HEK293 (cell line): ENCODE results near the gene ATP2C1.

ENCODE experiments used
- MZF1 ChIP-seq: fragments of 450-650 bp; formaldehyde crosslinking; IDR thresholded peaks from 2 replicates; pipeline ENCODE4 v1.5.1; 2017; ENCODE audit warnings: missing biosample characterization, missing genetic modification characterization, borderline replicate concordance
- ZBTB49 ChIP-seq: fragments of 450-650 bp; formaldehyde crosslinking; IDR thresholded peaks from 2 replicates; pipeline ENCODE4 v1.5.1; 2016; ENCODE audit warnings: missing biosample characterization, missing genetic modification characterization, low read depth
- ZNF239 ChIP-seq: fragments of 450-650 bp; formaldehyde crosslinking; IDR thresholded peaks from 2 replicates; pipeline ENCODE4 v1.5.1; 2016; ENCODE audit warnings: missing biosample characterization, missing genetic modification characterization
- ZNF626 ChIP-seq: fragments of 450-650 bp; sonication (Bioruptor Pico); formaldehyde crosslinking; IDR thresholded peaks from 2 replicates; pipeline ENCODE4 v1.5.1; 2018; ENCODE audit warnings: missing biosample characterization, missing genetic modification characterization, inconsistent platforms
- TF ChIP-seq, protein P1 (sequence below): fragments of 450-650 bp; formaldehyde crosslinking; IDR thresholded peaks from 2 replicates; pipeline ENCODE4 v1.5.1; 2016; ENCODE audit warnings: missing biosample characterization, missing genetic modification characterization
- TF ChIP-seq, protein P2 (sequence below): fragments of 450-650 bp; formaldehyde crosslinking; IDR thresholded peaks from 2 replicates; pipeline ENCODE4 v1.5.1; 2017; ENCODE audit warnings: missing biosample characterization, missing genetic modification characterization

DNA sequence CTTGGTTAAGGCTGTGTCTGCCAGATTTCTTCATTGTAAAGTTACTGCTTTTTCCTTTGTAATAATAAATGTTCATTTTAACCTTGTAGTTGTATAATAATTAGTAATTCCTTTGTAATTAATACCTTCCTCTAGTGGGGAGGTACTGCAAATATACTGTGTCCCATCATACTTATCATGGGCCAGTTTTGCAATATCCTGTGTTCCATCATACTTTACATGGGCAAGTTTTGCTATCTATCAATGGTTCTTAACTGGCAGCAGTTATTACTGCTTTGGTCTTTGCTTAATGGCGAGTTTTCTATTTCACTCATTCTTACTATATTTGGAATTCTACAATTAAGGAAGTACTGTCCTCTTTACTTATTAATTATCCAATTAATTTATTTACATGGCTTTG is 10.6 kb downstream of the ATP2C1 start:
- TF ChIP-seq, protein P1, sequence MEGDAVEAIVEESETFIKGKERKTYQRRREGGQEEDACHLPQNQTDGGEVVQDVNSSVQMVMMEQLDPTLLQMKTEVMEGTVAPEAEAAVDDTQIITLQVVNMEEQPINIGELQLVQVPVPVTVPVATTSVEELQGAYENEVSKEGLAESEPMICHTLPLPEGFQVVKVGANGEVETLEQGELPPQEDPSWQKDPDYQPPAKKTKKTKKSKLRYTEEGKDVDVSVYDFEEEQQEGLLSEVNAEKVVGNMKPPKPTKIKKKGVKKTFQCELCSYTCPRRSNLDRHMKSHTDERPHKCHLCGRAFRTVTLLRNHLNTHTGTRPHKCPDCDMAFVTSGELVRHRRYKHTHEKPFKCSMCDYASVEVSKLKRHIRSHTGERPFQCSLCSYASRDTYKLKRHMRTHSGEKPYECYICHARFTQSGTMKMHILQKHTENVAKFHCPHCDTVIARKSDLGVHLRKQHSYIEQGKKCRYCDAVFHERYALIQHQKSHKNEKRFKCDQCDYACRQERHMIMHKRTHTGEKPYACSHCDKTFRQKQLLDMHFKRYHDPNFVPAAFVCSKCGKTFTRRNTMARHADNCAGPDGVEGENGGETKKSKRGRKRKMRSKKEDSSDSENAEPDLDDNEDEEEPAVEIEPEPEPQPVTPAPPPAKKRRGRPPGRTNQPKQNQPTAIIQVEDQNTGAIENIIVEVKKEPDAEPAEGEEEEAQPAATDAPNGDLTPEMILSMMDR (tag by site-specific recombination) = no peak
- TF ChIP-seq, protein P2, sequence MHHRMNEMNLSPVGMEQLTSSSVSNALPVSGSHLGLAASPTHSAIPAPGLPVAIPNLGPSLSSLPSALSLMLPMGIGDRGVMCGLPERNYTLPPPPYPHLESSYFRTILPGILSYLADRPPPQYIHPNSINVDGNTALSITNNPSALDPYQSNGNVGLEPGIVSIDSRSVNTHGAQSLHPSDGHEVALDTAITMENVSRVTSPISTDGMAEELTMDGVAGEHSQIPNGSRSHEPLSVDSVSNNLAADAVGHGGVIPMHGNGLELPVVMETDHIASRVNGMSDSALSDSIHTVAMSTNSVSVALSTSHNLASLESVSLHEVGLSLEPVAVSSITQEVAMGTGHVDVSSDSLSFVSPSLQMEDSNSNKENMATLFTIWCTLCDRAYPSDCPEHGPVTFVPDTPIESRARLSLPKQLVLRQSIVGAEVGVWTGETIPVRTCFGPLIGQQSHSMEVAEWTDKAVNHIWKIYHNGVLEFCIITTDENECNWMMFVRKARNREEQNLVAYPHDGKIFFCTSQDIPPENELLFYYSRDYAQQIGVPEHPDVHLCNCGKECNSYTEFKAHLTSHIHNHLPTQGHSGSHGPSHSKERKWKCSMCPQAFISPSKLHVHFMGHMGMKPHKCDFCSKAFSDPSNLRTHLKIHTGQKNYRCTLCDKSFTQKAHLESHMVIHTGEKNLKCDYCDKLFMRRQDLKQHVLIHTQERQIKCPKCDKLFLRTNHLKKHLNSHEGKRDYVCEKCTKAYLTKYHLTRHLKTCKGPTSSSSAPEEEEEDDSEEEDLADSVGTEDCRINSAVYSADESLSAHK (tag by site-specific recombination) = no peak
- TF ChIP-seq MZF1 (tag by site-specific recombination) (no peak), ZBTB49 (tag by site-specific recombination) (no peak), ZNF239 (no peak), ZNF626 (tag by site-specific recombination) (no peak)
